ENCODE measurements around the gene COX6A1. TPM values are rescaled to one million over a fixed set of nuclear protein-coding genes. Genes with fewer than 3 reads are reported as not detected.

The COX6A1 gene
- total and polyA plus RNA-seq, 2 of the 13 experiments (the other 11 are each of a cell fraction or from before 2014, with no cell fraction given): 542 to 673 TPM

DNA sequence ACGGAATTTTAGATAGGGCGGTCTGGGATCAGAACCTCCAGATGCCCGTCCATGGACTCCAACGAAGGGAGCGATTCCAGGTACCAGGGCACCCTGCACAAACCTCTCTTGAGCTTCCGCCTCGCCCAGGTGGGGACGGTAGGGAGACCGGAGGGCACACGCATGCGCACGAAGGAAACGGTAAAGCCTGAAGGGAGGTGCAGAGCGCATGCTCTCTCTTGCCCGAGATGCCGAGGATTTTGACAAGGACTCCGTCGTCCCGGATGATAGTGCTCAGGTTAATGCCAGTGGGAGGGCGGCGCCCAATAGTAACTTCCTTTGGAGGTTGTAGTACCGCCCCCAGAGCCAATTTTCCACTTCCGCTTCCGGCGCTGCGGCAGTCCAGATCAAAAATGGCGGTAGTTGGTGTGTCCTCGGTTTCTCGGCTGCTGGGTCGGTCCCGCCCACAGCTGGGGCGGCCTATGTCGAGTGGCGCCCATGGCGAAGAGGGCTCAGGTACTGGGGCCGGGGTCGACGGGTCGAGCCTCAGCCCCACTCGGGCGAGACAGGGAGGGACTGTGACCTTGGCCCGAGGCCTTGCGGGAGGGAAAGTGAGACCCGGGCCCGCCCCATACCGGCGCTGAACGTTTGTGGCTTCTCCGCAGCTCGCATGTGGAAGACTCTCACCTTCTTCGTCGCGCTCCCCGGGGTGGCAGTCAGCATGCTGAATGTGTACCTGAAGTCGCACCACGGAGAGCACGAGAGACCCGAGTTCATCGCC, at the start of gene COX6A1 (continued):
- no peak for TF ChIP-seq ZBTB14 (CRISPR knock-in tag; IDR thresholded peaks at IDR 0.05)
- no peak for TF ChIP-seq PCBP1 (IDR thresholded peaks at IDR 0.05; ENCODE audit: borderline replicate concordance, low read depth, low read length)
- no peak for TF ChIP-seq ZNF460 (CRISPR knock-in tag; IDR thresholded peaks at IDR 0.05; ENCODE audit: borderline replicate concordance)
- TF ChIP-seq, protein P1, sequence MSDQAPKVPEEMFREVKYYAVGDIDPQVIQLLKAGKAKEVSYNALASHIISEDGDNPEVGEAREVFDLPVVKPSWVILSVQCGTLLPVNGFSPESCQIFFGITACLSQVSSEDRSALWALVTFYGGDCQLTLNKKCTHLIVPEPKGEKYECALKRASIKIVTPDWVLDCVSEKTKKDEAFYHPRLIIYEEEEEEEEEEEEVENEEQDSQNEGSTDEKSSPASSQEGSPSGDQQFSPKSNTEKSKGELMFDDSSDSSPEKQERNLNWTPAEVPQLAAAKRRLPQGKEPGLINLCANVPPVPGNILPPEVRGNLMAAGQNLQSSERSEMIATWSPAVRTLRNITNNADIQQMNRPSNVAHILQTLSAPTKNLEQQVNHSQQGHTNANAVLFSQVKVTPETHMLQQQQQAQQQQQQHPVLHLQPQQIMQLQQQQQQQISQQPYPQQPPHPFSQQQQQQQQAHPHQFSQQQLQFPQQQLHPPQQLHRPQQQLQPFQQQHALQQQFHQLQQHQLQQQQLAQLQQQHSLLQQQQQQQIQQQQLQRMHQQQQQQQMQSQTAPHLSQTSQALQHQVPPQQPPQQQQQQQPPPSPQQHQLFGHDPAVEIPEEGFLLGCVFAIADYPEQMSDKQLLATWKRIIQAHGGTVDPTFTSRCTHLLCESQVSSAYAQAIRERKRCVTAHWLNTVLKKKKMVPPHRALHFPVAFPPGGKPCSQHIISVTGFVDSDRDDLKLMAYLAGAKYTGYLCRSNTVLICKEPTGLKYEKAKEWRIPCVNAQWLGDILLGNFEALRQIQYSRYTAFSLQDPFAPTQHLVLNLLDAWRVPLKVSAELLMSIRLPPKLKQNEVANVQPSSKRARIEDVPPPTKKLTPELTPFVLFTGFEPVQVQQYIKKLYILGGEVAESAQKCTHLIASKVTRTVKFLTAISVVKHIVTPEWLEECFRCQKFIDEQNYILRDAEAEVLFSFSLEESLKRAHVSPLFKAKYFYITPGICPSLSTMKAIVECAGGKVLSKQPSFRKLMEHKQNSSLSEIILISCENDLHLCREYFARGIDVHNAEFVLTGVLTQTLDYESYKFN (CRISPR knock-in tag; conservative IDR thresholded peaks at IDR 0.05): peak; percentile 59
- TF ChIP-seq ZC3H13 (CRISPR knock-in tag; IDR thresholded peaks at IDR 0.05): no peak
- TF ChIP-seq NBN (conservative IDR thresholded peaks at IDR 0.05): no peak
- TF ChIP-seq KMT2B (CRISPR knock-in tag; IDR thresholded peaks at IDR 0.05): peak; percentile 82
- TF ChIP-seq SIX1 (CRISPR knock-in tag; IDR thresholded peaks at IDR 0.05; ENCODE audit: borderline replicate concordance): peak; percentile 17; the same call in 1 of the 2 replicates
- TF ChIP-seq ZNF772 (CRISPR knock-in tag; IDR thresholded peaks at IDR 0.05): no peak; the same call in 1 of the 2 replicates
- no peak for TF ChIP-seq STAT6 (CRISPR knock-in tag; IDR thresholded peaks at IDR 0.05; ENCODE audit: borderline replicate concordance)
- TF ChIP-seq SCMH1 (CRISPR knock-in tag; IDR thresholded peaks at IDR 0.05; ENCODE audit: borderline replicate concordance): no peak
- no peak for TF ChIP-seq PBX3 (CRISPR knock-in tag; IDR thresholded peaks at IDR 0.05; ENCODE audit: borderline replicate concordance)
- no peak for TF ChIP-seq CHD2 (IDR thresholded peaks at IDR 0.05; ENCODE audit: low read depth, low read length)
- TF ChIP-seq GABPA (IDR thresholded peaks at IDR 0.05; ENCODE audit: low read depth, low read length): peak; percentile 84
- peak; percentile 98 for TF ChIP-seq GABPA (CRISPR knock-in tag; IDR thresholded peaks at IDR 0.05; ENCODE audit: low read depth)
- TF ChIP-seq ZNF879 (CRISPR knock-in tag; IDR thresholded peaks at IDR 0.05): no peak; the same call in 1 of the 2 replicates
- TF ChIP-seq SMARCC2 (IDR thresholded peaks at IDR 0.05): no peak
- no peak for TF ChIP-seq MXD4 (CRISPR knock-in tag; IDR thresholded peaks at IDR 0.05)
- no peak for TF ChIP-seq ZBTB37 (CRISPR knock-in tag; IDR thresholded peaks at IDR 0.05)
- TF ChIP-seq HOXA9 (CRISPR knock-in tag; IDR thresholded peaks at IDR 0.05; ENCODE audit: borderline replicate concordance): no peak

Measured in HepG2 (cell line).